H1 (cell line): ENCODE data around the gene PTPRD. TPM values are rescaled to one million over a fixed set of nuclear protein-coding genes. Genes with fewer than 3 reads are reported as not detected.

Experiments
- CEBPB ChIP-seq: IDR thresholded peaks from 2 replicates; pipeline ENCODE4 v1.6.1; 2012; ENCODE audit warnings: low read depth, low read length
- NANOG ChIP-seq: IDR thresholded peaks from 2 replicates; pipeline ENCODE4 v1.6.1; 2011; ENCODE audit warnings: low read length, low read depth, mild to moderate bottlenecking, inconsistent platforms; ENCODE audit not compliant: insufficient read depth, poor library complexity, severe bottlenecking
- SP2 ChIP-seq: IDR thresholded peaks from 2 replicates; pipeline ENCODE4 v1.6.1; 2012; ENCODE audit warnings: mild to moderate bottlenecking, low read length, inconsistent platforms
- polyA plus RNA-seq, 7 experiments: library from polyadenylated mRNA; depleted of rRNA in 3 of 7; stranded (reverse) in 5 of 7; unstranded in 2 of 7; fragments of >200 nt in 5 of 7; fragments of 200-250 nt in 2 of 7; gene quantifications; 1 replicate in 5 of 7; 2 replicates in 1 of 7; 4 replicates in 1 of 7; pipeline versions ENCODE4 v1.2.1 to v1.2.3, GENCODE V29; 2011 to 2013; ENCODE audit warnings: missing spikeins in 2 of 7, mixed read lengths in 2 of 7
- total RNA-seq: library from RNA; stranded (reverse); fragmentation: NEBNext Ultra II Directional; extraction: Animal tissue kit (Norgen Biotek cat#: 25700); gene quantifications from 2 replicates; pipeline ENCODE4 v1.2.1, GENCODE V29; 2021
- TF ChIP-seq, protein P1 (sequence below): IDR thresholded peaks from 2 replicates; pipeline ENCODE4 v1.6.1; 2012; ENCODE audit warnings: inconsistent platforms
- TF ChIP-seq, protein P2 (sequence below): IDR thresholded peaks from 2 replicates; pipeline ENCODE4 v1.6.1; 2012; ENCODE audit warnings: inconsistent platforms

The PTPRD gene
- total and polyA plus RNA-seq, 2 of the 8 experiments (the other 6 are each of a cell fraction or from before 2014, with no cell fraction given), result 17.2 to 77.0 TPM

DNA sequence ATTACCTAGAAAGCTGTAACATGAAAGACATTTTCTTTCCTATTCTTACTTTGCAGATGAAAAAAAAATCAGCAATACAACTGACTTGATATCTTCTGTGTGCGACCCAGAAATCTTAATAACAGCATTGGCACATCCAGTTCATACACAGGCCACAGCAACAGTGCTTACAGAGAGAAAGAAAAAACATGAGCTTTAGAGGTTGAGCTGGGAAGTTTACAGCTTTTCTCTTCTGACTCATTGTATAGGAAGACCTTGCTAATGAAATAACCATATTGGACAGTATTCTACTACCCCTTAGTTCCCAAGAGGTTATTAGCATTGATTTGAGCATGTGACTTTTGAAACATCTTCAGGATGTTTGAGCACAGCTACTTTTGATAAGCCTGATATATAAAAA lies 1779.8 kb downstream of the PTPRD start (continued):
- TF ChIP-seq, protein P1, sequence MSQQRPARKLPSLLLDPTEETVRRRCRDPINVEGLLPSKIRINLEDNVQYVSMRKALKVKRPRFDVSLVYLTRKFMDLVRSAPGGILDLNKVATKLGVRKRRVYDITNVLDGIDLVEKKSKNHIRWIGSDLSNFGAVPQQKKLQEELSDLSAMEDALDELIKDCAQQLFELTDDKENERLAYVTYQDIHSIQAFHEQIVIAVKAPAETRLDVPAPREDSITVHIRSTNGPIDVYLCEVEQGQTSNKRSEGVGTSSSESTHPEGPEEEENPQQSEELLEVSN, result no peak
- TF ChIP-seq SP2, result no peak
- TF ChIP-seq CEBPB, result no peak
- TF ChIP-seq NANOG, result no peak
- TF ChIP-seq, protein P2, sequence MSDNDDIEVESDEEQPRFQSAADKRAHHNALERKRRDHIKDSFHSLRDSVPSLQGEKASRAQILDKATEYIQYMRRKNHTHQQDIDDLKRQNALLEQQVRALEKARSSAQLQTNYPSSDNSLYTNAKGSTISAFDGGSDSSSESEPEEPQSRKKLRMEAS, result no peak
